GM21723 (cell line): ENCODE measurements around the gene TAS2R13.

ENCODE experiments used
- ATAC-seq: cut with Tn5 transposase; IDR thresholded peaks from one replicate; pipeline ENCODE4 v1.9.1; 2021; ENCODE audit warnings: mild to moderate bottlenecking, moderate library complexity; ENCODE audit not compliant: unreplicated experiment

The TAS2R13 gene

DNA sequence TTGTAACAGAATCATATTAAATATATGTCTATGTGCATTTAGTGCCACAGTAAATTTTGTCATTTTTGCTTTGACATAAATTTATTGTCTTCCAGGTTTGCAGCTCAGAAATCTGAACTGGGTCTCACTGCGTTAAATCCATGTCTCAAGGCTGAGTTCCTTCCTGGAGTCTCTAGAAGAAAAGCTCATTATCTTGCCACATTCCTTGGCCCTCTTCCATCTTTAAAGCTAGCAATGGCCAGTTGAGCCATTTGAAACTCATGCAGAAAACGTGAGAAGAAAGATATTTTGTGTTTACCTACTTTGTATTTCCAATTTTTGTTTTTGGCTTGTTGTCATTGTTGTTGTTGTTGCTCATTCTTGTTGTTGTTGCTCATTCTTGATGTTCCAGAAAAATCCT lies 36.0 kb downstream of the TAS2R13 start:
- no peak for ATAC-seq

DNA sequence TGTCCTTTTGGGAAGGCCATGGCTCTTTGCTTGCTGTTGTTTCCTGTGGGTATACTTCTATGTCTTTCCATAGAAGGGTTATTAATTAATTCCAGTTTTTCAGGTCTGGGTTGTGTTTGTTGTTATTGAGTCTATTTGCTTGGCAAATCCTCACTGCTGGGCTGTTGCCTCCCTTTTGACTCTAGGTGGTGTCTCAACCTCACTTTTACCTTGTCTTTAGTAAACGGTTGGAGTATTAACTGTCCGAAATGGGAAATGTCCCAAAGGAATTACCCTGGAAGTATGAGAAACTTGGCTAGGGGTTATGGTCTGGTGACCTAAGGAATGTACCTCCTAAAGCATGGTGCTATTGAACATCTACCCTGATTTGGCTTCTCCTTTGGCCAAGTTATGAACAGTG lies 42.0 kb downstream of the TAS2R13 start:
- ATAC-seq: no peak

DNA sequence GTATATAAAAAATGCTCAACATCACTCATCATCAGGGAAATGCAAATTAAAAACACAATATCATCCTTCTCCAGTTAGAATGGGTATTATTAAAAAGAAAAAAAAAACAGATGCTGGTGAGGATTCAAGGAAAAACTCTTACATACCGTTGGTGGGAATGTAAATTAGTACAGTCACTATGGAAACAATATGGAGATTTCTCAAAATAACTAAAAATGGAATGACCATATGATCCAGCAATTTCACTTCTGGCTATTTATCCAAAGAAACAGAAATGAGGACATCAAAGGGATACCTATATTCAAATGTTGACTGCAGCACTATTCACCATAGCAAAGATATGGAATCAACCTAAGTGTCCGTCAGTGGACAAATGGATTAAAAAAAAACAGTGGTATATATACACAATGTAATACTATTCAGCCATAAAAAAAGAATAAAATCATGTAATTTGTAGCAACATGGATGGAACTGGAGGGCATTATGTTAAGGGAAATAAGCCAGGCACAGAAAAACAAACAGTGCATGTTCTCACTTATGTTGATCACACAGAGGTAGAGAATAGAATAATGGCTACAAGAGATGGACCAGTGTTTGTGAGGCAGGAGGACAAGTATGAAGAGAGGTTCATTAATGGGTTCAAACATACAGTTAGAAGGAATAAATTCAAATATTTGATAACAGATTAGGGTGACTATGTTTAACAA lies 45.7 kb downstream of the TAS2R13 start:
- ATAC-seq: no peak

DNA sequence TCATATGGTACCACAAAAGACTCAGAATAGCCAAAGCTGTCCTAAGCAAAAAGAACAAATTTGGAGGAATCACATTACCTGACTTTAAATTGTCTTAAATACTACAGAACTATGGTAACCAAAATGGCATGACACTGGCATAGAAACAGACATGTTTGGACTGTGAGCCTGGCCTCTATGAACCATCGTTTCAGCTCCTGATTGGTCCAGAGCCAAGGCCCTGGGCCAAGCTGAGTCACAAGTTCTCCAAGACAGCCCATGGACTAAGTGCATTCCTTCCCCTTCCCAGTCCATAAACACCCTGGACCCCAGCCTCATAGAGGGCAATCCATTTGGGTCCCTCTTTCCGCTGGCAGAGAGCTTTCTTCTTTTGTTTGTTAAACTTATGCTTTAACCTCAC lies 48.0 kb downstream of the TAS2R13 start:
- ATAC-seq: no peak
